Measurements from ENCODE around the gene PTAR1. TPM values are rescaled to one million over a fixed set of nuclear protein-coding genes. Genes with fewer than 3 reads are reported as not detected.

PTAR1 gene
- total RNA-seq, 2 experiments from 2014 or later = 65.9 to 67.1 TPM

DNA sequence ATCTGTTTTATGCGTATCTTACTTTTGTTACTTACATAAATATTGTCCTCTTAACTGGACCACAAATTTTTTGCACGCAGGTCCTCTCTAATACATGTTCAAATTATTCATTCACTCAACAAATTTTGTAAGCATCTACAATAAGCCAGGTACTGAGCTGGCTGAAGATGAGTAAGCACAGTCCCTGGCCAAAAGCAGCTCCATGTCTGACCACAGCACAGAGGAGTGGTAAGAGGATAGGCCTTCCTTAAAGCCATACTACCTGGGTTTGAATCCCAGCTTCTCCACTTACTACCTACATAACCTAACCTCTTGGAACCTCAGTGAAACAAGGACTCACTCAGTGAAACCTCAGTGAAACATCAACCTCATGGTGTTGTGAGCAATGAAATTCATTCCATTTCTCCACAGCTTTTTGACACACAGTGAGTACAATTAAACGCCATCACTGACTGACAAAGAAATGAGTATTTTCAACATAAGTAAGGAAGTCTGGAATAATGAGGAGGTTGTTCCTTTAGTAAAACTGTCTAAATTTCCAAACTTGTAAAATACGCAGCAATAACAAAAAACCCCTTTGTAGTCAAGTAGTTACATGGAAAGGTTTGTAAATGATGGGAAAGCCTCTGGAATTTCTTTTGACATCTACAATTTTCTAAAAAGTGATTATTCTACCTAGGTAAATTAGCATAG is 15.0 kb downstream of the PTAR1 start:
- TF ChIP-seq, protein P1, sequence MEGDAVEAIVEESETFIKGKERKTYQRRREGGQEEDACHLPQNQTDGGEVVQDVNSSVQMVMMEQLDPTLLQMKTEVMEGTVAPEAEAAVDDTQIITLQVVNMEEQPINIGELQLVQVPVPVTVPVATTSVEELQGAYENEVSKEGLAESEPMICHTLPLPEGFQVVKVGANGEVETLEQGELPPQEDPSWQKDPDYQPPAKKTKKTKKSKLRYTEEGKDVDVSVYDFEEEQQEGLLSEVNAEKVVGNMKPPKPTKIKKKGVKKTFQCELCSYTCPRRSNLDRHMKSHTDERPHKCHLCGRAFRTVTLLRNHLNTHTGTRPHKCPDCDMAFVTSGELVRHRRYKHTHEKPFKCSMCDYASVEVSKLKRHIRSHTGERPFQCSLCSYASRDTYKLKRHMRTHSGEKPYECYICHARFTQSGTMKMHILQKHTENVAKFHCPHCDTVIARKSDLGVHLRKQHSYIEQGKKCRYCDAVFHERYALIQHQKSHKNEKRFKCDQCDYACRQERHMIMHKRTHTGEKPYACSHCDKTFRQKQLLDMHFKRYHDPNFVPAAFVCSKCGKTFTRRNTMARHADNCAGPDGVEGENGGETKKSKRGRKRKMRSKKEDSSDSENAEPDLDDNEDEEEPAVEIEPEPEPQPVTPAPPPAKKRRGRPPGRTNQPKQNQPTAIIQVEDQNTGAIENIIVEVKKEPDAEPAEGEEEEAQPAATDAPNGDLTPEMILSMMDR (IDR thresholded peaks at IDR 0.05) = no peak
- Histone ChIP-seq H3K27me3 (ENCODE audit: control insufficient read depth in 1 of 2, insufficient read depth in 2 of 2, low read length in 2 of 2) (no peaks in the 10 kb centered on the region), H3K27ac (ENCODE audit: low read depth in 1 of 2, low read length in 2 of 2) (no peak overlapping the region), H3K9me3 (ENCODE audit: control insufficient read depth in 1 of 2, insufficient read depth in 1 of 2, low read length in 2 of 2) (no peaks in the 10 kb centered on the region), H3K36me3 (ENCODE audit: insufficient read depth, low read length) (peaks cover 58% of the 10 kb centered on the region), H3K4me1 (ENCODE audit: insufficient read depth, low read length) (peaks cover 3% of the 10 kb centered on the region), H3K4me3 (ENCODE audit: low read length) (no peak overlapping the region)
- Mint-ChIP-seq H3K4me1 (ENCODE audit: low read depth) (peaks cover 51% of the 10 kb centered on the region), H3K4me3 (no peak overlapping the region), H3K27ac (peak overlapping the region; percentile 6), H3K36me3 (ENCODE audit: low read depth) (peaks cover 76% of the 10 kb centered on the region), H3K27me3 (no peaks in the 10 kb centered on the region), H3K9me3 (no peaks in the 10 kb centered on the region)
- intact Hi-C loops (cut with DNase I, micrococcal nuclease) = no loop called here
- POLR2A ChIA-PET = no interaction called here
- no peak for ATAC-seq (ENCODE audit: poor library complexity)
- CTCF ChIA-PET = no interaction called here
- no peak for DNase-seq

DNA sequence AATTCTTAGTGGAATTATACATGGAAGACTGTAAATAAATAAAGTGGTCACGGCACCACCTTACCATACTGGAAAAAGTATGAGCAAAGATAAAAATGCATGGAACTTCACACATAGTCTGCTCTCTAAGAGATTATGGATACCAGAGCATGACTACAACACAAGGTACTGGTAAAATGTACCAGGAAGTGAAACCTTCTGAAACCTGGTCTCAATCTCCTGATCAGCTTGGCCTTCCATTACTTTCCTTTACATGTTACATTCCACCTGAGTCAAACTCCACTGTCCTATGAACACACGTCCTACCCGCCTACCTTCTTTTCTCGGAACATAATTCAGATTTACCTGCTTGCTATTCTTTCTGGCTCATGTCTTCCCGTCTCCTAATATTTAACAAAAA is 15.9 kb downstream of the PTAR1 start:
- Histone ChIP-seq H3K27ac (ENCODE audit: low read depth in 1 of 2, low read length in 2 of 2) (no peak overlapping the region), H3K36me3 (ENCODE audit: insufficient read depth, low read length) (peaks cover 49% of the 10 kb centered on the region)
- POLR2A ChIA-PET = interaction anchor here (1.5 kb wide), 1 partner anchor 10 kb away, joined by 4 read pairs; no protein-coding TSS in a partner anchor

DNA sequence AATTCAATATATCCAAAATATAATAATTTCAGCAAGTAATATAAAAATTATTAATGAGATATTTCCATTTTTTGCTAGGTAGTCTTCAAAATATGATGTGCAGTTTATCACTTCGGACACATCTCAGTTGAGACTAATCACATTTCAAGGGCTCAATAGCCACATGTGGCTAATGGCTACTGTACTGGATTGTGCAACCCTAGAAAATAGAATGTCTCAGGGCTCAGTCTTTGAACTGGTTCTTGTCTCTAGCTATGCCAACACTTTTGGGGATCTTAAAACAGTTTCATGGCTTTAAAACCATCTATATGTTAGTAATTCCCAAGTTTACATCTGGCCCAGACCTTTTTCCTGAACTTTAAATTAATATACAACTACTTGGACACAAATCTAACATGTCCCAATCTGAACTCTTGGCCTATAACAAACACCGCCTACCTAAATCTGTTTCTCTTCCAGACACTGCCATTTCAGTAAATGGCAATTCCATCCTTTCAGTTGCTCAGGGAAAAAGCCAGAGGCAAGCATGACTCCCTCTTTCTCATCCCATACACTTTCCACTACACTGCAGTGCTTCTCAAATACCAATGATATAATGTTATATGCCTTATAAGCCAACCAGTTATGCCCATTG is 18.8 kb downstream of the PTAR1 start:
- CTCF ChIA-PET = no interaction called here
- POLR2A ChIA-PET = no interaction called here
- Mint-ChIP-seq H3K4me3 (no peak overlapping the region), H3K36me3 (ENCODE audit: low read depth) (peaks cover 71% of the 10 kb centered on the region), H3K27ac (no peak overlapping the region), H3K27me3 (no peaks in the 10 kb centered on the region), H3K4me1 (ENCODE audit: low read depth) (peaks cover 20% of the 10 kb centered on the region), H3K9me3 (no peaks in the 10 kb centered on the region)
- H3K4me1 ChIP-seq (ENCODE audit: insufficient read depth, low read length) = peaks cover 3% of the 10 kb centered on the region
- TF ChIP-seq, protein P1 (IDR thresholded peaks at IDR 0.05) = no peak
- H3K9me3 ChIP-seq (ENCODE audit: control insufficient read depth in 1 of 2, insufficient read depth in 1 of 2, low read length in 2 of 2) = no peaks in the 10 kb centered on the region
- intact Hi-C loops (cut with DNase I, micrococcal nuclease) = no loop called here
- H3K27me3 ChIP-seq (ENCODE audit: control insufficient read depth in 1 of 2, insufficient read depth in 2 of 2, low read length in 2 of 2) = no peaks in the 10 kb centered on the region
- DNase-seq = no peak
- no peak overlapping the region for H3K27ac ChIP-seq (ENCODE audit: low read depth in 1 of 2, low read length in 2 of 2)
- peaks cover 22% of the 10 kb centered on the region for H3K36me3 ChIP-seq (ENCODE audit: insufficient read depth, low read length)
- ATAC-seq (ENCODE audit: poor library complexity) = no peak
- H3K4me3 ChIP-seq (ENCODE audit: low read length) = no peak overlapping the region

More for the DNA sequence above, 15.9 kb downstream of the PTAR1 start:
- no peaks in the 10 kb centered on the region for H3K27me3 Mint-ChIP-seq
- peaks cover 44% of the 10 kb centered on the region for H3K4me1 Mint-ChIP-seq (ENCODE audit: low read depth)
- H3K4me3 Mint-ChIP-seq = no peak overlapping the region
- H3K4me3 ChIP-seq (ENCODE audit: low read length) = no peak overlapping the region
- intact Hi-C loops (cut with DNase I, micrococcal nuclease) = no loop called here
- TF ChIP-seq, protein P1 (IDR thresholded peaks at IDR 0.05) = no peak
- DNase-seq = no peak
- no peaks in the 10 kb centered on the region for H3K9me3 Mint-ChIP-seq
- ATAC-seq (ENCODE audit: poor library complexity) = no peak
- CTCF ChIA-PET = interaction anchor here (1.4 kb wide), 1 partner anchor 9 kb away, joined by 3 read pairs; no protein-coding TSS in a partner anchor
- peaks cover 3% of the 10 kb centered on the region for H3K4me1 ChIP-seq (ENCODE audit: insufficient read depth, low read length)
- H3K36me3 Mint-ChIP-seq (ENCODE audit: low read depth) = peaks cover 76% of the 10 kb centered on the region
- H3K9me3 ChIP-seq (ENCODE audit: control insufficient read depth in 1 of 2, insufficient read depth in 1 of 2, low read length in 2 of 2) = no peaks in the 10 kb centered on the region
- H3K27me3 ChIP-seq (ENCODE audit: control insufficient read depth in 1 of 2, insufficient read depth in 2 of 2, low read length in 2 of 2) = no peaks in the 10 kb centered on the region
- no peak overlapping the region for H3K27ac Mint-ChIP-seq

Data from CD4-positive, alpha-beta T cell (primary cell).